H1 (cell line): ENCODE results near the gene SMIM33. TPM values are rescaled to one million over a fixed set of nuclear protein-coding genes. Genes with fewer than 3 reads are reported as not detected.

Experiments
- CTCF ChIA-PET: fragments of 300-600 bp; sonication (Branson Sonifier 250); formaldehyde crosslinking; loops from one replicate; lab custom pipeline; 2021; ENCODE audit not compliant: partially characterized antibody; lab: Charles Lee
- POLR2A ChIA-PET: fragments of 300-600 bp; sonication (Branson Sonifier 250); formaldehyde crosslinking; loops from one replicate; lab custom pipeline; 2021; ENCODE audit warnings: inconsistent platforms; ENCODE audit not compliant: partially characterized antibody; lab: Charles Lee
- DNase-seq, 2 experiments: peaks; one replicate each; pipeline versions ENCODE4 v3.0.0 to v3.0.0-alpha.2; 2010 to 2022; ENCODE audit warnings: low spot score in 2 of 2, low read depth in 1 of 2, mixed read lengths in 1 of 2
- FAIRE-seq: peaks from 2 replicates; lab custom pipeline; 2011; peaks lifted over from hg19 to GRCh38; lab: Jason Lieb, UNC
- H2AFZ ChIP-seq: 2 replicates; pipeline ENCODE4 v1.8.1; 2012; ENCODE audit warnings: low read length, inconsistent platforms
- H2AK5ac ChIP-seq: 2 replicates; pipeline ENCODE4 v1.6.1; 2013; ENCODE audit warnings: low read depth, low read length
- H2BK120ac ChIP-seq: replicated peaks from 2 replicates; pipeline ENCODE3; 2013; ENCODE audit warnings: low read depth, low read length, inconsistent platforms
- H2BK12ac ChIP-seq: 2 replicates; pipeline ENCODE4 v1.6.1; 2013; ENCODE audit warnings: low read depth, low read length
- H2BK15ac ChIP-seq: 2 replicates; pipeline ENCODE4 v1.6.1; 2013; ENCODE audit warnings: low read length
- H2BK20ac ChIP-seq: 2 replicates; pipeline ENCODE4 v1.6.1; 2013; ENCODE audit warnings: low read length
- H2BK5ac ChIP-seq: 2 replicates; pipeline ENCODE4 v1.6.1; 2013; ENCODE audit warnings: low read depth, low read length
- H3K14ac ChIP-seq: 2 replicates; pipeline ENCODE4 v1.6.1; 2013; ENCODE audit warnings: inconsistent platforms; ENCODE audit not compliant: insufficient read length
- H3K18ac ChIP-seq: 2 replicates; pipeline ENCODE4 v1.6.1; 2013; ENCODE audit warnings: low read length; ENCODE audit errors: extremely low read depth
- H3K23ac ChIP-seq: 2 replicates; pipeline ENCODE4 v1.6.1; 2013; ENCODE audit warnings: inconsistent platforms; ENCODE audit not compliant: insufficient read length
- H3K23me2 ChIP-seq: 2 replicates; pipeline ENCODE4 v1.6.1; 2013; ENCODE audit warnings: low read depth, low read length
- H3K27ac ChIP-seq: 2 replicates; pipeline ENCODE4 v1.6.1; 2011; ENCODE audit warnings: low read depth, low read length, inconsistent platforms
- H3K27me3 ChIP-seq, 4 experiments: replicated peaks in 1 of 4; 1 replicate in 1 of 4; 2 replicates in 3 of 4; pipeline versions ENCODE4 v1.6.1 to v1.8.1; 2011 to 2013; ENCODE audit warnings: low read length in 3 of 4, mild to moderate bottlenecking in 3 of 4, inconsistent platforms in 2 of 4, mixed read lengths in 2 of 4, moderate library complexity in 1 of 4; ENCODE audit not compliant: control insufficient read depth in 3 of 4, insufficient read depth in 3 of 4; ENCODE audit errors: extremely low read depth in 1 of 4
- H3K36me3 ChIP-seq, 4 experiments: 2 replicates each; pipeline versions ENCODE4 v1.6.1 to v1.8.1; 2011 to 2013; ENCODE audit warnings: mild to moderate bottlenecking in 4 of 4, low read length in 3 of 4, moderate library complexity in 2 of 4, control low read depth in 1 of 4, inconsistent platforms in 1 of 4; ENCODE audit not compliant: insufficient read depth in 4 of 4, control insufficient read depth in 2 of 4
- H3K4ac ChIP-seq: replicated peaks from 2 replicates; pipeline ENCODE3; 2013; ENCODE audit warnings: low read length, low read depth, mixed read lengths, inconsistent platforms; ENCODE audit not compliant: insufficient read length
- H3K4me1 ChIP-seq, 4 experiments: replicated peaks in 1 of 4; 1 replicate in 1 of 4; 2 replicates in 3 of 4; pipeline versions ENCODE4 v1.6.1 to v1.8.1; 2011 to 2013; ENCODE audit warnings: low read length in 3 of 4, inconsistent platforms in 2 of 4, mixed read lengths in 1 of 4; ENCODE audit not compliant: insufficient read depth in 4 of 4, control insufficient read depth in 3 of 4
- H3K4me2 ChIP-seq, 2 experiments: 2 replicates each; pipeline versions ENCODE4 v1.6.1 to v1.8.1; 2011 to 2013; ENCODE audit warnings: low read depth in 2 of 2, low read length in 2 of 2, control low read depth in 1 of 2, inconsistent platforms in 1 of 2, mild to moderate bottlenecking in 1 of 2; ENCODE audit not compliant: insufficient read depth in 1 of 2
- H3K4me3 ChIP-seq, 4 experiments: fragments of 200-600, 300-600 bp in 1 of 4; sonication (generic), shearing (Covaris generic), sonication (Bioruptor Twin) in 1 of 4; 2 replicates each; pipeline versions ENCODE4 v1.5.1 to v1.8.1; 2011 to 2016; ENCODE audit warnings: low read length in 4 of 4, low read depth in 3 of 4, control low read depth in 2 of 4, inconsistent platforms in 2 of 4, mild to moderate bottlenecking in 2 of 4, mixed read lengths in 1 of 4, moderate library complexity in 1 of 4; ENCODE audit not compliant: insufficient read depth in 2 of 4; ENCODE audit errors: extremely low read depth in 1 of 4
- H3K56ac ChIP-seq: replicated peaks from 2 replicates; pipeline ENCODE3; 2013; ENCODE audit warnings: low read depth, mild to moderate bottlenecking, mixed read lengths, low read length, inconsistent platforms; ENCODE audit not compliant: insufficient read length
- H3K79me1 ChIP-seq: 2 replicates; pipeline ENCODE4 v1.6.1; 2013; ENCODE audit warnings: low read depth, low read length, control low read depth
- H3K79me2 ChIP-seq, 2 experiments: 2 replicates each; pipeline versions ENCODE4 v1.6.1 to v1.8.1; 2012 to 2013; ENCODE audit warnings: low read length in 2 of 2, mild to moderate bottlenecking in 2 of 2, inconsistent platforms in 1 of 2; ENCODE audit not compliant: insufficient read depth in 2 of 2, control insufficient read depth in 1 of 2
- H3K9ac ChIP-seq, 4 experiments: replicated peaks in 1 of 4; 1 replicate in 1 of 4; 2 replicates in 3 of 4; pipeline versions ENCODE4 v1.6.1 to v1.8.1; 2011 to 2013; ENCODE audit warnings: low read depth in 3 of 4, low read length in 3 of 4, control low read depth in 2 of 4, mild to moderate bottlenecking in 2 of 4, moderate library complexity in 2 of 4, inconsistent platforms in 1 of 4; ENCODE audit errors: extremely low read depth in 1 of 4
- H3K9me3 ChIP-seq, 2 experiments: 2 replicates each; pipeline versions ENCODE4 v1.6.1 to v1.8.1; 2012 to 2013; ENCODE audit warnings: mild to moderate bottlenecking in 2 of 2, moderate library complexity in 2 of 2, control low read depth in 1 of 2, inconsistent platforms in 1 of 2, low read depth in 1 of 2, low read length in 1 of 2, mixed read lengths in 1 of 2; ENCODE audit not compliant: insufficient read depth in 2 of 2
- H4K20me1 ChIP-seq, 2 experiments: replicated peaks in 1 of 2; 2 replicates each; pipeline versions ENCODE3 to v1.8.1; 2011 to 2013; ENCODE audit warnings: inconsistent platforms in 2 of 2, low read length in 2 of 2, mild to moderate bottlenecking in 1 of 2; ENCODE audit not compliant: insufficient read depth in 2 of 2, control insufficient read depth in 1 of 2
- H4K5ac ChIP-seq: 2 replicates; pipeline ENCODE4 v1.6.1; 2013; ENCODE audit warnings: low read length, low read depth, mixed read lengths, inconsistent platforms; ENCODE audit not compliant: insufficient read length
- H4K8ac ChIP-seq: 2 replicates; pipeline ENCODE4 v1.8.0; 2013; ENCODE audit warnings: mild to moderate bottlenecking, moderate library complexity, low read length, inconsistent platforms; ENCODE audit not compliant: insufficient read depth; ENCODE audit errors: extremely low read depth
- H4K91ac ChIP-seq: replicated peaks from 2 replicates; pipeline ENCODE3; 2013; ENCODE audit warnings: low read length, mixed read lengths, inconsistent platforms; ENCODE audit not compliant: insufficient read length
- BACH1 ChIP-seq: IDR thresholded peaks from 2 replicates; pipeline ENCODE4 v1.6.1; 2012; ENCODE audit warnings: low read length, improper control_type of control experiment
- CTBP2 ChIP-seq: IDR thresholded peaks from 2 replicates; pipeline ENCODE4 v1.7.0; 2011; ENCODE audit warnings: borderline replicate concordance, mild to moderate bottlenecking, moderate library complexity, mixed read lengths, low read length; ENCODE audit not compliant: insufficient read depth, insufficient read length
- GABPA ChIP-seq: IDR thresholded peaks from 2 replicates; pipeline ENCODE4 v1.6.1; 2011; ENCODE audit warnings: mild to moderate bottlenecking, low read length, moderate library complexity, borderline replicate concordance; ENCODE audit not compliant: insufficient read depth
- HDAC2 ChIP-seq, 2 experiments: fragments of 300-600 bp in 1 of 2; sonication (generic) in 1 of 2; IDR thresholded peaks; 2 replicates each; pipeline ENCODE4 v1.6.1; 2011 to 2012; ENCODE audit warnings: low read depth in 2 of 2, low read length in 2 of 2, mild to moderate bottlenecking in 2 of 2, moderate library complexity in 2 of 2, borderline replicate concordance in 1 of 2, inconsistent platforms in 1 of 2
- RFX5 ChIP-seq: IDR thresholded peaks from 2 replicates; pipeline ENCODE4 v1.6.1; 2011; ENCODE audit warnings: low read depth, low read length, improper control_type of control experiment, borderline replicate concordance
- SAP30 ChIP-seq: fragments of 300-600 bp; sonication (generic); IDR thresholded peaks from 2 replicates; pipeline ENCODE4 v1.7.1; 2012; ENCODE audit warnings: low read length, moderate library complexity, mild to moderate bottlenecking, inconsistent platforms; ENCODE audit not compliant: insufficient read depth, insufficient replicate concordance
- SRF ChIP-seq: IDR thresholded peaks from 2 replicates; pipeline ENCODE4 v1.6.1; 2011; ENCODE audit warnings: mild to moderate bottlenecking, low read depth, low read length, moderate library complexity
- TBP ChIP-seq: IDR thresholded peaks from 2 replicates; pipeline ENCODE4 v1.6.1; 2011; ENCODE audit warnings: low read depth, low read length, improper control_type of control experiment
- WGBS, 2 experiments: shearing (Covaris generic) in 1 of 2; methylation state at CpG; one replicate each; pipeline versions ENCODE4 v1.1.6 to v1.1.7; 2013 to 2015; ENCODE audit warnings: low lambda C conversion rate in 2 of 2, mixed read lengths in 2 of 2, inconsistent platforms in 1 of 2, low coverage in 1 of 2, missing lambda C conversion rate in 1 of 2; ENCODE audit not compliant: insufficient replicate concordance in 2 of 2, insufficient coverage in 1 of 2, insufficient read length in 1 of 2; ENCODE audit errors: extremely low coverage in 1 of 2, missing lambda C conversion rate in 1 of 2; 5-methylcytosine and 5-hydroxymethylcytosine counted together
- polyA plus RNA-seq, 7 experiments: library from polyadenylated mRNA; depleted of rRNA in 3 of 7; stranded (reverse) in 5 of 7; unstranded in 2 of 7; fragments of >200 nt in 5 of 7; fragments of 200-250 nt in 2 of 7; gene quantifications; 1 replicate in 5 of 7; 2 replicates in 1 of 7; 4 replicates in 1 of 7; pipeline versions ENCODE4 v1.2.1 to v1.2.3, GENCODE V29; 2011 to 2013; ENCODE audit warnings: missing spikeins in 2 of 7, mixed read lengths in 2 of 7
- total RNA-seq: library from RNA; stranded (reverse); fragmentation: NEBNext Ultra II Directional; extraction: Animal tissue kit (Norgen Biotek cat#: 25700); gene quantifications from 2 replicates; pipeline ENCODE4 v1.2.1, GENCODE V29; 2021
- TF ChIP-seq, protein P1 (sequence below): IDR thresholded peaks from 2 replicates; pipeline ENCODE4 v1.6.1; 2012; ENCODE audit warnings: inconsistent platforms
- TF ChIP-seq, protein P2 (sequence below): IDR thresholded peaks from 2 replicates; pipeline ENCODE4 v1.6.1; 2011; ENCODE audit warnings: low read length, improper control_type of control experiment
- TF ChIP-seq, protein P3 (sequence below): IDR thresholded peaks from 2 replicates; pipeline ENCODE4 v1.6.1; 2012; ENCODE audit warnings: inconsistent platforms

The SMIM33 gene
- total and polyA plus RNA-seq, 2 of the 8 experiments (the other 6 are each of a cell fraction or from before 2014, with no cell fraction given), result not detected

DNA sequence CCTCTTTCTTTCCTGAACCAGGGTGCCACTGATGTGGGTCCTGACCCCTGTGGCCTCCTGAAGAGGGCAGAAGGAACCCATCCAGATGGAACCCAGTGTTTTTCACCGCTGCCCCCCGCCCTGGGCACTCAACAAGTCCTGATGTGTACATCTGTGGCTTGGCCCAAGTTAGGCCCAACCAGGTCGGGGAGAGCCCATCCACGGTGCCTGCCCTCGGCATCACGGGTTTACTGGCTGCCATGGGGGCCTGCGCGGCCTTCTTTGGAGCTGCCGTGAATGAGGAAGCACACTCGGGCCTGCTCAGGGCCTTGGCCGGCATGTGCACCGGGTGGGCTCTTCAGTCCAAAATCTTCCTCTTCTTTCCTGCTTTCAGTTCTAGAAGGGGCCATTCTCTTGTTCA is 14.0 kb upstream of the SMIM33 start:
- no peaks in the 10 kb centered on the region for H3K79me2 ChIP-seq
- no peak overlapping the region for H2AFZ ChIP-seq
- H2BK20ac ChIP-seq, result no peak overlapping the region
- no peak overlapping the region for H4K5ac ChIP-seq
- H4K8ac ChIP-seq, result no peak overlapping the region
- no peak overlapping the region for H3K14ac ChIP-seq
- H3K27me3 ChIP-seq, result no peaks in the 10 kb centered on the region
- CTCF ChIA-PET, result interaction anchor here (0.6 to 2.6 kb wide), 7 partner anchors 9 to 56 kb away, joined by 3 to 7 read pairs (median 4); no protein-coding TSS in a partner anchor
- no peak overlapping the region for H3K23ac ChIP-seq
- H3K4me1 ChIP-seq, result peaks cover 2 to 7% (median 5%) of the 10 kb centered on the region in 4 experiments; a peak in 5 of 7 replicates
- no peak overlapping the region for H3K4me3 ChIP-seq
- H3K36me3 ChIP-seq, result no peaks in the 10 kb centered on the region
- no peak overlapping the region for H2BK120ac ChIP-seq
- no peak for DNase-seq
- H3K23me2 ChIP-seq, result peaks cover 17% of the 10 kb centered on the region; the same call in 1 of the 2 replicates
- H3K79me1 ChIP-seq, result no peaks in the 10 kb centered on the region; the same call in none of the 2 replicates
- no peak for FAIRE-seq
- H3K18ac ChIP-seq, result no peak overlapping the region
- H3K27ac ChIP-seq, result no peak overlapping the region
- H3K9me3 ChIP-seq, result no peaks in the 10 kb centered on the region
- no peak overlapping the region for H3K4ac ChIP-seq
- no peak overlapping the region for H4K91ac ChIP-seq
- POLR2A ChIA-PET, result interaction anchor here (1.0 to 1.2 kb wide), 4 partner anchors 9 to 18 kb away, joined by 3 to 4 read pairs (median 3); partner anchors contain the start of gene DNAJC18
- 90% methylated on average over 12 of the region's 12 CpGs; no CpG with 5 or more reads in 1 of the 2 experiments for WGBS, 2 experiments
- H3K56ac ChIP-seq, result no peak overlapping the region
- no peak overlapping the region for H2BK15ac ChIP-seq
- no peak overlapping the region for H2BK5ac ChIP-seq
- peaks cover 0 to 14% of the 10 kb centered on the region in 2 experiments for H4K20me1 ChIP-seq
- no peak overlapping the region for H2BK12ac ChIP-seq
- H3K4me2 ChIP-seq, result no peak overlapping the region
- no peak overlapping the region for H3K9ac ChIP-seq
- no peak overlapping the region for H2AK5ac ChIP-seq
- TF ChIP-seq SAP30 (no peak), GABPA (no peak), CTBP2 (no peak), RFX5 (no peak), SRF (no peak), TBP (no peak), HDAC2 (IDR thresholded peaks at IDR 0.05; ENCODE audit: borderline replicate concordance in 1 of 2, low read depth in 2 of 2, low read length in 2 of 2) (no peak), BACH1 (no peak)
- TF ChIP-seq, protein P1, sequence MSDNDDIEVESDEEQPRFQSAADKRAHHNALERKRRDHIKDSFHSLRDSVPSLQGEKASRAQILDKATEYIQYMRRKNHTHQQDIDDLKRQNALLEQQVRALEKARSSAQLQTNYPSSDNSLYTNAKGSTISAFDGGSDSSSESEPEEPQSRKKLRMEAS, result no peak
- TF ChIP-seq, protein P2, sequence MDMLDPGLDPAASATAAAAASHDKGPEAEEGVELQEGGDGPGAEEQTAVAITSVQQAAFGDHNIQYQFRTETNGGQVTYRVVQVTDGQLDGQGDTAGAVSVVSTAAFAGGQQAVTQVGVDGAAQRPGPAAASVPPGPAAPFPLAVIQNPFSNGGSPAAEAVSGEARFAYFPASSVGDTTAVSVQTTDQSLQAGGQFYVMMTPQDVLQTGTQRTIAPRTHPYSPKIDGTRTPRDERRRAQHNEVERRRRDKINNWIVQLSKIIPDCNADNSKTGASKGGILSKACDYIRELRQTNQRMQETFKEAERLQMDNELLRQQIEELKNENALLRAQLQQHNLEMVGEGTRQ, result no peak
- TF ChIP-seq, protein P3, sequence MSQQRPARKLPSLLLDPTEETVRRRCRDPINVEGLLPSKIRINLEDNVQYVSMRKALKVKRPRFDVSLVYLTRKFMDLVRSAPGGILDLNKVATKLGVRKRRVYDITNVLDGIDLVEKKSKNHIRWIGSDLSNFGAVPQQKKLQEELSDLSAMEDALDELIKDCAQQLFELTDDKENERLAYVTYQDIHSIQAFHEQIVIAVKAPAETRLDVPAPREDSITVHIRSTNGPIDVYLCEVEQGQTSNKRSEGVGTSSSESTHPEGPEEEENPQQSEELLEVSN, result no peak
